GM12801 (cell line): ENCODE measurements around the gene SLC37A3.

ENCODE experiments used
- CTCF ChIP-seq: IDR thresholded peaks from one replicate; pipeline ENCODE4 v1.5.1; 2011; ENCODE audit warnings: control low read depth; ENCODE audit not compliant: insufficient read length; ENCODE audit errors: extremely low read depth

The SLC37A3 gene

GRCh38 chr7:140287988-140288387, 110.3 kb downstream of the SLC37A3 start:
- no peak for TF ChIP-seq CTCF

- no peak for TF ChIP-seq CTCF
Observed at GRCh38 chr7:140285938-140286337, 112.4 kb downstream of the SLC37A3 start.

GRCh38 chr7:140284062-140284461, 114.3 kb downstream of the SLC37A3 start:
- no peak for TF ChIP-seq CTCF
